Spleen (tissue), 11 donors: ENCODE results near the gene ZNF253. TPM values are rescaled to one million over a fixed set of nuclear protein-coding genes. Genes with fewer than 3 reads are reported as not detected.
"Not testable (repeated sequence)": the region's sequence is repeated elsewhere in the genome, so short reads cannot be mapped to it uniquely, and the experiment has no call there.

Experiments
- DNase-seq: peaks from one replicate; pipeline ENCODE4 v3.0.0-alpha.2; 2020
- H3K27ac ChIP-seq, 8 donors: fragments of 200-600 bp; sonication (generic) in 7 of 8; 1 replicate in 4 of 8; 2 replicates in 4 of 8; pipeline versions ENCODE4 v1.5.0 to v1.8.0; 2016 to 2021; ENCODE audit warnings: inconsistent platforms in 4 of 8, mild to moderate bottlenecking in 4 of 8, moderate library complexity in 1 of 8
- H3K27me3 ChIP-seq, 7 donors: fragments of 200-600 bp; sonication (generic) in 6 of 7; replicated peaks in 1 of 7; 1 replicate in 4 of 7; 2 replicates in 3 of 7; pipeline versions ENCODE4 v1.5.0 to v1.8.0; 2016 to 2021; ENCODE audit warnings: inconsistent platforms in 3 of 7, mild to moderate bottlenecking in 1 of 7
- H3K36me3 ChIP-seq, 6 donors: fragments of 200-600 bp; sonication (generic) in 5 of 6; 1 replicate in 4 of 6; 2 replicates in 2 of 6; pipeline versions ENCODE4 v1.5.0 to v1.8.0; 2016 to 2021; ENCODE audit warnings: inconsistent platforms in 2 of 6
- H3K4me1 ChIP-seq, 6 donors: fragments of 200-600 bp; sonication (generic) in 5 of 6; 1 replicate in 3 of 6; 2 replicates in 3 of 6; pipeline versions ENCODE4 v1.5.0 to v1.8.0; 2016 to 2021; ENCODE audit warnings: inconsistent platforms in 3 of 6
- H3K4me3 ChIP-seq, 8 donors: fragments of 200-600 bp; sonication (generic) in 7 of 8; 1 replicate in 4 of 8; 2 replicates in 4 of 8; pipeline versions ENCODE4 v1.5.0 to v1.8.0; 2016 to 2021; ENCODE audit warnings: inconsistent platforms in 4 of 8, mild to moderate bottlenecking in 4 of 8, moderate library complexity in 2 of 8
- H3K9me3 ChIP-seq, 8 donors: fragments of 200-600 bp; sonication (generic) in 7 of 8; 1 replicate in 4 of 8; 2 replicates in 4 of 8; pipeline versions ENCODE4 v1.5.0 to v1.8.0; 2016 to 2021; ENCODE audit warnings: inconsistent platforms in 4 of 8
- CTCF ChIP-seq, 11 experiments: fragments of 200-600 bp in 7 of 11; fragments of 450-650 bp in 4 of 11; sonication (generic) in 4 of 11; IDR thresholded peaks in 8 of 11; conservative IDR thresholded peaks in 3 of 11; 1 replicate in 7 of 11; 2 replicates in 4 of 11; pipeline versions ENCODE4 v1.4.0 to v1.8.0; 2016 to 2021; ENCODE audit warnings: antibody characterized with exemption in 11 of 11, inconsistent platforms in 4 of 11, mild to moderate bottlenecking in 1 of 11
- POLR2A ChIP-seq, 3 donors: fragments of 450-650 bp; IDR thresholded peaks; one replicate each; pipeline ENCODE4 v1.5.1; 2017; ENCODE audit warnings: antibody characterized with exemption in 3 of 3, mild to moderate bottlenecking in 1 of 3
- POLR2AphosphoS5 ChIP-seq, 3 donors: sonication (generic); formaldehyde crosslinking; IDR thresholded peaks; one replicate each; pipeline ENCODE4 v1.5.1; 2017; ENCODE audit warnings: antibody characterized with exemption in 3 of 3
- WGBS, 5 donors: extraction: QIAGEN DNeasy Blood & Tissue Kit in 3 of 5; methylation state at CpG; one replicate each; pipeline versions ENCODE4 v1.1.5 to v1.1.7; 2013 to 2018; 5-methylcytosine and 5-hydroxymethylcytosine counted together
- intact Hi-C: fragments of 100-400 bp; cut with DNase I; formaldehyde crosslinking; loops from one replicate; pipeline ENCODE4 v1.15.0; 2023; ENCODE audit warnings: low total_unique reads
- polyA plus RNA-seq, 3 donors: library from polyadenylated mRNA; stranded (reverse); fragments of 200-250 nt; gene quantifications; one replicate each; pipeline ENCODE4 v1.2.1, GENCODE V29; 2013
- total RNA-seq, 7 donors: library from RNA; depleted of rRNA in 3 of 7; stranded (reverse); fragments of >200 nt in 3 of 7; fragmentation: NEBNext Ultra II Directional in 4 of 7; extraction: Animal tissue kit (Norgen Biotek cat#: 25700) in 4 of 7; gene quantifications; one replicate each; pipeline versions ENCODE4 v1.1.0 to v1.2.1, GENCODE V29; 2016 to 2021
- donor health status: healthy with polysubstance abuse.
- donor health status: DM: no; HTN: no; CAD: no; lungs with moderate emphysema.
- donor health status: DM: no; HTN: no; CAD: no.
- donor health status: Bipolar disorder and iron deficiency.
- donor health status: healthy.
- donor health status: DM: no; HTN: no; CAD: no.
- donor health status: DM: yes; HTN: yes; CAD: no.

ZNF253 gene
- total and polyA plus RNA-seq, 10 donors, result 4.0 to 34.8 (median 15.5) TPM

GRCh38 chr19:19858751-19859150 is 6.9 kb upstream of the ZNF253 start:
- intact Hi-C loops, result no loop called here
- DNase-seq, result no peak
- Histone ChIP-seq H3K9me3 (peaks cover 0 to 38% (median 3%) of the 10 kb centered on the region in 8 donors), H3K27ac (no peak overlapping the region), H3K36me3 (no peaks in the 10 kb centered on the region), H3K4me1 (no peaks in the 10 kb centered on the region), H3K4me3 (no peak overlapping the region), H3K27me3 (peaks cover 0 to 8% (median 0%) of the 10 kb centered on the region in 7 donors)
- TF ChIP-seq POLR2AphosphoS5 (IDR thresholded peaks at IDR 0.05), result no peak
- no peak for TF ChIP-seq CTCF (IDR thresholded peaks at IDR 0.05 in 8 of 11, conservative IDR thresholded peaks at IDR 0.05 in 3 of 11)
- no peak for TF ChIP-seq POLR2A (IDR thresholded peaks at IDR 0.05)
- WGBS, 5 donors, result 74 to 93% (median 81%) methylated on average over 2 of the region's 2 CpGs

GRCh38 chr19:19860756-19861390 is 4.8 kb upstream of the ZNF253 start:
- peak; percentile 76 for DNase-seq
- Histone ChIP-seq H3K27ac (peak overlapping the region in 1 of 8 donors; percentile 47), H3K9me3 (peaks cover 0 to 43% (median 5%) of the 10 kb centered on the region in 8 donors), H3K27me3 (peaks cover 0 to 8% (median 0%) of the 10 kb centered on the region in 7 donors), H3K4me3 (peak overlapping the region; percentile 10 to 63 (median 28)), H3K36me3 (no peaks in the 10 kb centered on the region), H3K4me1 (peaks cover 0 to 7% (median 0%) of the 10 kb centered on the region in 6 donors)
- intact Hi-C loops, result no loop called here
- WGBS, 5 donors, result 13 to 30% (median 20%) methylated on average over 24 to 29 of the region's 29 CpGs
- TF ChIP-seq POLR2AphosphoS5 (IDR thresholded peaks at IDR 0.05) (peak in 1 of 3 donors; percentile 81), CTCF (IDR thresholded peaks at IDR 0.05 in 8 of 11, conservative IDR thresholded peaks at IDR 0.05 in 3 of 11) (no peak), POLR2A (IDR thresholded peaks at IDR 0.05) (no peak)

- peak; percentile 78 for DNase-seq
- H3K36me3 ChIP-seq, result peaks cover 0 to 13% (median 0%) of the 10 kb centered on the region in 6 donors
- no peaks in the 10 kb centered on the region for H3K27me3 ChIP-seq
- WGBS, 5 donors, result 2 to 19% (median 7%) methylated on average over 23 of the region's 23 CpGs
- intact Hi-C loops, result no loop called here
- peaks cover 14 to 59% (median 35%) of the 10 kb centered on the region in 6 donors for H3K4me1 ChIP-seq
- peaks cover 0 to 54% (median 17%) of the 10 kb centered on the region in 8 donors for H3K9me3 ChIP-seq
- peak overlapping the region; percentile 78 to 94 (median 82) for H3K4me3 ChIP-seq
- TF ChIP-seq CTCF (IDR thresholded peaks at IDR 0.05 in 8 of 11, conservative IDR thresholded peaks at IDR 0.05 in 3 of 11) (no peak), POLR2AphosphoS5 (IDR thresholded peaks at IDR 0.05) (peak in 1 of 3 donors; percentile 35)
- peak overlapping the region; percentile 87 to 99 (median 95) for H3K27ac ChIP-seq
These were observed 1.0 kb downstream of the ZNF253 start for GRCh38 chr19:19866611-19867248.

GRCh38 chr19:19870086-19870485 is 4.4 kb downstream of the ZNF253 start:
- H3K27ac ChIP-seq, H3K27me3 ChIP-seq, DNase-seq, intact Hi-C loops, H3K4me3 ChIP-seq: not testable (repeated sequence)
- Histone ChIP-seq H3K4me1 (peaks cover 14 to 62% (median 37%) of the 10 kb centered on the region in 6 donors), H3K36me3 (peaks cover 0 to 44% (median 7%) of the 10 kb centered on the region in 6 donors), H3K9me3 (peaks cover 0 to 62% (median 41%) of the 10 kb centered on the region in 8 donors)
- 84 to 99% (median 94%) methylated on average over 5 of the region's 5 CpGs for WGBS, 5 donors
